H9 (cell line): ENCODE data around the gene UBXN10. TPM values are rescaled to one million over a fixed set of nuclear protein-coding genes. Genes with fewer than 3 reads are reported as not detected.

Experiments used
- DNase-seq: peaks from one replicate; pipeline ENCODE4 v3.0.0-alpha.2; 2017
- H2AFZ ChIP-seq: one replicate; pipeline ENCODE4 v1.6.1; 2013; ENCODE audit warnings: mild to moderate bottlenecking, low read length, control low read depth, moderate library complexity
- H2AK5ac ChIP-seq: 2 replicates; pipeline ENCODE4 v1.6.1; 2013; ENCODE audit warnings: low read length, control low read depth, mixed read lengths; ENCODE audit not compliant: insufficient read length
- H2BK120ac ChIP-seq: one replicate; pipeline ENCODE4 v1.6.1; 2013; ENCODE audit warnings: low read depth, mild to moderate bottlenecking, low read length, control low read depth, inconsistent platforms; ENCODE audit not compliant: poor library complexity, severe bottlenecking
- H2BK12ac ChIP-seq: 2 replicates; pipeline ENCODE4 v1.6.1; 2013; ENCODE audit warnings: low read length, control low read depth, mixed read lengths, low read depth; ENCODE audit not compliant: insufficient read length
- H2BK15ac ChIP-seq: 2 replicates; pipeline ENCODE4 v1.6.1; 2013; ENCODE audit warnings: low read depth, low read length, control low read depth
- H2BK20ac ChIP-seq: one replicate; pipeline ENCODE4 v1.6.1; 2013; ENCODE audit warnings: low read depth, mild to moderate bottlenecking, low read length, control low read depth, inconsistent platforms; ENCODE audit not compliant: poor library complexity, severe bottlenecking
- H2BK5ac ChIP-seq: 2 replicates; pipeline ENCODE4 v1.6.1; 2013; ENCODE audit warnings: low read length, control low read depth, mixed read lengths; ENCODE audit not compliant: insufficient read length
- H3K14ac ChIP-seq: 2 replicates; pipeline ENCODE4 v1.6.1; 2013; ENCODE audit warnings: low read length, control low read depth; ENCODE audit not compliant: insufficient read depth
- H3K18ac ChIP-seq: 2 replicates; pipeline ENCODE4 v1.6.1; 2013; ENCODE audit warnings: low read depth, mild to moderate bottlenecking, mixed read lengths, low read length, control low read depth; ENCODE audit not compliant: insufficient read length
- H3K23ac ChIP-seq: 2 replicates; pipeline ENCODE4 v1.6.1; 2013; ENCODE audit warnings: low read length, control low read depth, mixed read lengths, low read depth; ENCODE audit not compliant: insufficient read length
- H3K23me2 ChIP-seq: 2 replicates; pipeline ENCODE4 v1.6.1; 2013; ENCODE audit warnings: low read depth, mild to moderate bottlenecking, mixed read lengths, low read length, control low read depth; ENCODE audit not compliant: insufficient read length, poor library complexity, severe bottlenecking
- H3K27ac ChIP-seq: 2 replicates; pipeline ENCODE4 v1.5.1; 2013; ENCODE audit warnings: low read length, control low read depth, mixed read lengths, low read depth; ENCODE audit not compliant: insufficient read length
- H3K27me3 ChIP-seq: 2 replicates; pipeline ENCODE4 v1.6.1; 2013; ENCODE audit warnings: low read length, control low read depth, inconsistent platforms; ENCODE audit not compliant: insufficient read depth
- H3K4ac ChIP-seq: 2 replicates; pipeline ENCODE4 v1.6.1; 2013; ENCODE audit warnings: low read depth, mild to moderate bottlenecking, control low read depth, inconsistent platforms, low read length, moderate library complexity
- H3K4me1 ChIP-seq: 2 replicates; pipeline ENCODE4 v1.6.1; 2013; ENCODE audit warnings: low read length, control low read depth, inconsistent platforms; ENCODE audit not compliant: insufficient read depth
- H3K4me2 ChIP-seq: 2 replicates; pipeline ENCODE4 v1.6.1; 2013; ENCODE audit warnings: low read length, control low read depth, mixed read lengths; ENCODE audit not compliant: insufficient read length, insufficient read depth
- H3K56ac ChIP-seq: 2 replicates; pipeline ENCODE4 v1.6.1; 2013; ENCODE audit warnings: low read depth, mild to moderate bottlenecking, mixed read lengths, low read length, control low read depth; ENCODE audit not compliant: insufficient read length
- H3K79me1 ChIP-seq: 2 replicates; pipeline ENCODE4 v1.6.1; 2013; ENCODE audit warnings: low read depth, mild to moderate bottlenecking, moderate library complexity, low read length, control low read depth, inconsistent platforms; ENCODE audit not compliant: insufficient read depth, poor library complexity, severe bottlenecking
- H3K79me2 ChIP-seq: 2 replicates; pipeline ENCODE4 v1.6.1; 2013; ENCODE audit warnings: low read length, control low read depth, inconsistent platforms; ENCODE audit not compliant: insufficient read depth
- H3K9ac ChIP-seq: 2 replicates; pipeline ENCODE4 v1.6.1; 2013; ENCODE audit warnings: low read length, control low read depth, mixed read lengths; ENCODE audit not compliant: insufficient read length; ENCODE audit errors: extremely low read depth
- H3K9me3 ChIP-seq: one replicate; pipeline ENCODE4 v1.6.1; 2013; ENCODE audit warnings: low read depth, low read length, inconsistent platforms; ENCODE audit not compliant: control insufficient read depth
- H3T11ph ChIP-seq: one replicate; pipeline ENCODE4 v1.6.1; 2013; ENCODE audit warnings: mild to moderate bottlenecking, low read length, control low read depth, inconsistent platforms
- H4K20me1 ChIP-seq: one replicate; pipeline ENCODE4 v1.6.1; 2013; ENCODE audit not compliant: control insufficient read depth, insufficient read length, insufficient read depth
- H4K5ac ChIP-seq: 2 replicates; pipeline ENCODE4 v1.6.1; 2013; ENCODE audit warnings: low read depth, mild to moderate bottlenecking, mixed read lengths, low read length, control low read depth; ENCODE audit not compliant: insufficient read length
- H4K8ac ChIP-seq: replicated peaks from 2 replicates; pipeline ENCODE4 v1.6.1; 2013; ENCODE audit warnings: low read length, control low read depth, mixed read lengths, low read depth; ENCODE audit not compliant: insufficient read length
- H4K91ac ChIP-seq: 2 replicates; pipeline ENCODE4 v1.6.1; 2013; ENCODE audit warnings: low read depth, mild to moderate bottlenecking, moderate library complexity, mixed read lengths, low read length, control low read depth; ENCODE audit not compliant: insufficient read length
- H3K27ac Mint-ChIP-seq, 3 experiments: 2 replicates in 2 of 3; 3 replicates in 1 of 3; pipeline ENCODE4 v1.8.0; 2020 to 2021; ENCODE audit warnings: mixed read lengths in 3 of 3, mild to moderate bottlenecking in 1 of 3, moderate library complexity in 1 of 3
- H3K27me3 Mint-ChIP-seq: 2 replicates; pipeline ENCODE4 v1.8.0; 2021; ENCODE audit warnings: low read depth, mild to moderate bottlenecking, moderate library complexity, mixed read lengths
- H3K36me3 Mint-ChIP-seq, 3 experiments: 2 replicates in 2 of 3; 3 replicates in 1 of 3; pipeline ENCODE4 v1.8.0; 2020 to 2021; ENCODE audit warnings: low read depth in 3 of 3, mixed read lengths in 3 of 3; ENCODE audit not compliant: insufficient read depth in 1 of 3
- H3K4me1 Mint-ChIP-seq, 2 experiments: 2 replicates each; pipeline ENCODE4 v1.8.0; 2020; ENCODE audit warnings: mixed read lengths in 2 of 2
- H3K4me3 Mint-ChIP-seq, 2 experiments: 2 replicates in 1 of 2; 3 replicates in 1 of 2; pipeline ENCODE4 v1.8.0; 2020 to 2021; ENCODE audit warnings: mild to moderate bottlenecking in 2 of 2, mixed read lengths in 2 of 2, moderate library complexity in 1 of 2
- H3K9me3 Mint-ChIP-seq, 2 experiments: 2 replicates in 1 of 2; 3 replicates in 1 of 2; pipeline ENCODE4 v1.8.0; 2020; ENCODE audit warnings: mild to moderate bottlenecking in 2 of 2, mixed read lengths in 2 of 2, moderate library complexity in 1 of 2
- WGBS: extraction: QIAGEN DNeasy Blood & Tissue Kit; methylation state at CpG from one replicate; pipeline ENCODE4 v1.1.7; 2013; ENCODE audit warnings: missing lambda C conversion rate, low lambda C conversion rate, mixed read lengths; ENCODE audit not compliant: insufficient read length; ENCODE audit errors: extremely low coverage; 5-methylcytosine and 5-hydroxymethylcytosine counted together
- total RNA-seq: library from RNA; stranded (reverse); gene quantifications from 2 replicates; pipeline ENCODE4 v1.2.1, GENCODE V29; 2021
- TF ChIP-seq, protein P1 (sequence below): fragments of 200-600 bp; sonication (generic); conservative IDR thresholded peaks from 3 replicates; pipeline ENCODE4 v1.8.0; 2021; ENCODE audit warnings: antibody characterized with exemption, mild to moderate bottlenecking

UBXN10 gene
- total RNA-seq, 1 experiment from 2014 or later: 0.59 TPM

GRCh38 chr1:20169932-20170331 lies 16.0 kb upstream of the UBXN10 start:
- no peak overlapping the region for H3K14ac ChIP-seq
- H2BK12ac ChIP-seq: no peak overlapping the region
- TF ChIP-seq, protein P1, sequence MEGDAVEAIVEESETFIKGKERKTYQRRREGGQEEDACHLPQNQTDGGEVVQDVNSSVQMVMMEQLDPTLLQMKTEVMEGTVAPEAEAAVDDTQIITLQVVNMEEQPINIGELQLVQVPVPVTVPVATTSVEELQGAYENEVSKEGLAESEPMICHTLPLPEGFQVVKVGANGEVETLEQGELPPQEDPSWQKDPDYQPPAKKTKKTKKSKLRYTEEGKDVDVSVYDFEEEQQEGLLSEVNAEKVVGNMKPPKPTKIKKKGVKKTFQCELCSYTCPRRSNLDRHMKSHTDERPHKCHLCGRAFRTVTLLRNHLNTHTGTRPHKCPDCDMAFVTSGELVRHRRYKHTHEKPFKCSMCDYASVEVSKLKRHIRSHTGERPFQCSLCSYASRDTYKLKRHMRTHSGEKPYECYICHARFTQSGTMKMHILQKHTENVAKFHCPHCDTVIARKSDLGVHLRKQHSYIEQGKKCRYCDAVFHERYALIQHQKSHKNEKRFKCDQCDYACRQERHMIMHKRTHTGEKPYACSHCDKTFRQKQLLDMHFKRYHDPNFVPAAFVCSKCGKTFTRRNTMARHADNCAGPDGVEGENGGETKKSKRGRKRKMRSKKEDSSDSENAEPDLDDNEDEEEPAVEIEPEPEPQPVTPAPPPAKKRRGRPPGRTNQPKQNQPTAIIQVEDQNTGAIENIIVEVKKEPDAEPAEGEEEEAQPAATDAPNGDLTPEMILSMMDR: no peak
- peaks cover 7 to 8% of the 10 kb centered on the region in 2 experiments for H3K4me1 Mint-ChIP-seq
- H3K27ac Mint-ChIP-seq: no peak overlapping the region; a peak in 1 of 7 replicates
- H3K4ac ChIP-seq: no peak overlapping the region
- no peak overlapping the region for H4K5ac ChIP-seq
- no peak overlapping the region for H2BK5ac ChIP-seq
- H2BK120ac ChIP-seq: no peak overlapping the region
- no peak overlapping the region for H3K18ac ChIP-seq
- H4K91ac ChIP-seq: no peak overlapping the region
- H3K27me3 ChIP-seq: no peaks in the 10 kb centered on the region
- H2AK5ac ChIP-seq: no peak overlapping the region
- no peak overlapping the region for H4K8ac ChIP-seq
- H3K23ac ChIP-seq: no peak overlapping the region
- H2BK20ac ChIP-seq: no peak overlapping the region
- no peak overlapping the region for H3K9ac ChIP-seq
- H3K27ac ChIP-seq: no peak overlapping the region
- H3K27me3 Mint-ChIP-seq: peaks cover 7% of the 10 kb centered on the region
- H4K20me1 ChIP-seq: no peaks in the 10 kb centered on the region
- H3K79me1 ChIP-seq: no peaks in the 10 kb centered on the region
- H3T11ph ChIP-seq: no peak overlapping the region
- H3K4me2 ChIP-seq: no peak overlapping the region
- no peak overlapping the region for H2BK15ac ChIP-seq
- H3K9me3 ChIP-seq: no peaks in the 10 kb centered on the region
- no peak for DNase-seq
- H2AFZ ChIP-seq: no peak overlapping the region
- WGBS: no CpG with 5 or more reads among the region's 5 CpGs
- peaks cover 5% of the 10 kb centered on the region in 2 experiments for H3K9me3 Mint-ChIP-seq
- H3K36me3 Mint-ChIP-seq: peaks cover 0 to 4% (median 0%) of the 10 kb centered on the region in 3 experiments; a peak in 2 of 7 replicates
- H3K23me2 ChIP-seq: no peaks in the 10 kb centered on the region
- H3K4me3 Mint-ChIP-seq: no peak overlapping the region
- H3K79me2 ChIP-seq: no peaks in the 10 kb centered on the region
- H3K4me1 ChIP-seq: peaks cover 3% of the 10 kb centered on the region; the same call in 1 of the 2 replicates
- no peak overlapping the region for H3K56ac ChIP-seq
